Choroid plexus epithelial cell (primary cell): Measurements from ENCODE around the gene DNAJB1.
"Not testable (repeated sequence)": the region's sequence is repeated elsewhere in the genome, so short reads cannot be mapped to it uniquely, and the experiment has no call there.

Experiments used
- DNase-seq: peaks from one replicate; pipeline ENCODE4 v3.0.0-alpha.2; 2010; ENCODE audit warnings: low read depth
- H3K4me3 ChIP-seq: 2 replicates; pipeline ENCODE4 v1.5.1; 2011; ENCODE audit warnings: low read depth, mild to moderate bottlenecking, control low read depth, low read length, moderate library complexity
- TF ChIP-seq, protein P1 (sequence below): conservative IDR thresholded peaks from 2 replicates; pipeline ENCODE4 v1.5.1; 2011; ENCODE audit warnings: low read depth, mild to moderate bottlenecking, control low read depth, inconsistent platforms, low read length, moderate library complexity

Gene DNAJB1

DNA sequence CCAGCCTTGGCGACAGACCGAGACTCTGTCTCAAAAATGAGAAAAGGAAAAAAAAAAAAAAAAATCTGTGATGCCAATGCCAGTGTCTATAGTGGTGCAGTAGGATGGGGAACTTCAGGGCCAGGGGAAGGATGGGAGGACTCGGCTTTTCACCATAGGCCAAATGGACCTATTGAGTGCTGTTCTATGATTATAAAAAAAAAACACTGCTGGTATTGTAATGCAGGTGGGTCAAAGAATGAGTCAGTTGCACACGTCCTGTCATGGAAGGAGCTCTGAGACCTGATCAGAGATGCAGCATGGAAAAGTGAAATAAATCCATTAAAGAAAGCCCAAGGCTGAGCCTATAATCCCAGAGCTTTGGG, 7.0 kb downstream of the DNAJB1 start:
- TF ChIP-seq, protein P1, sequence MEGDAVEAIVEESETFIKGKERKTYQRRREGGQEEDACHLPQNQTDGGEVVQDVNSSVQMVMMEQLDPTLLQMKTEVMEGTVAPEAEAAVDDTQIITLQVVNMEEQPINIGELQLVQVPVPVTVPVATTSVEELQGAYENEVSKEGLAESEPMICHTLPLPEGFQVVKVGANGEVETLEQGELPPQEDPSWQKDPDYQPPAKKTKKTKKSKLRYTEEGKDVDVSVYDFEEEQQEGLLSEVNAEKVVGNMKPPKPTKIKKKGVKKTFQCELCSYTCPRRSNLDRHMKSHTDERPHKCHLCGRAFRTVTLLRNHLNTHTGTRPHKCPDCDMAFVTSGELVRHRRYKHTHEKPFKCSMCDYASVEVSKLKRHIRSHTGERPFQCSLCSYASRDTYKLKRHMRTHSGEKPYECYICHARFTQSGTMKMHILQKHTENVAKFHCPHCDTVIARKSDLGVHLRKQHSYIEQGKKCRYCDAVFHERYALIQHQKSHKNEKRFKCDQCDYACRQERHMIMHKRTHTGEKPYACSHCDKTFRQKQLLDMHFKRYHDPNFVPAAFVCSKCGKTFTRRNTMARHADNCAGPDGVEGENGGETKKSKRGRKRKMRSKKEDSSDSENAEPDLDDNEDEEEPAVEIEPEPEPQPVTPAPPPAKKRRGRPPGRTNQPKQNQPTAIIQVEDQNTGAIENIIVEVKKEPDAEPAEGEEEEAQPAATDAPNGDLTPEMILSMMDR: no peak
- H3K4me3 ChIP-seq: no peak overlapping the region
- DNase-seq: no peak

DNA sequence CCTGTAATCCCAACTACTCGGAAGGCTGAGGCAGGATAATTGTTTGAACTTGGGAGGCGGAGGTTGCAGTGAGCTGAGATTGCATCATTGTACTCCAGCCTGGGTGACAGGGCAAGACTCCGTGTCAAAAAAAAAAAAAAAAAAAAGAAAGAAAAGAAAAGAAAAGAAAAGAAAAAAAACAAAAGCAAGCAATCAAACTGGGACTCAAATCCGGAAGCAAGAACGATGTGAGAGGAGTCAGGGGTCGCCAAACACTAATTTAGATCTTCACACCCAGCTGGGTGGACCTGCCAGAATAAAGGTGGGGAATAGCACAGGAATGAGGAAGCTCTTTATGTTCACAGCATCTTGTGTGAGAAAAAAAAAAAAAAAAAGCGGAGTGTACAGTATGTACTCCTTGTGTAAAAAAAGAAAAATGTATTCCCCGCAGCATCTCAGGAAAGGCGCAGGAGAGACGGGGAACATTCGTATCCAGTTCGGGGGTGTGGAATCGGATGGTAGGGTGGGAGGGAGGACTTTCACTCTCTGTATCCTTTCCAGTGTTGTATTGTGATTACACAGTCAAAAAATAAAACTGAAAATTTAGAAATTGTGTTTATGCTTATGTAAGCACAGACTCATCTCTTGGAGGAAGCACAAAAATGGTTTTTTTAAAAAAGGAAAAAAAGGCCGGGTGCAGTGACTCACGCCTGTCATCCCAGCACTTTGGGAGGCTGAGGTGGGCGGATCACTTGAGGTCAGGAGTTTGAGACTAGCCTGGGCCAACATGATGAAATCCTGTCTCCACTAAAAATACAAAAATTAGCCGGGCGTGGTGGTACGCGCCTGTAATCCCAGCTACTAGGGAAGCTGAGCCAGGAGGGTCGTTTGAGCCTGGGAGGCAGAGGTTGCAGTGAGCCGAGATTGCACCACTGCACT, 7.6 kb downstream of the DNAJB1 start:
- TF ChIP-seq, protein P1: no peak
- peak; percentile 88 for DNase-seq
- H3K4me3 ChIP-seq: peak overlapping the region; percentile 17

DNA sequence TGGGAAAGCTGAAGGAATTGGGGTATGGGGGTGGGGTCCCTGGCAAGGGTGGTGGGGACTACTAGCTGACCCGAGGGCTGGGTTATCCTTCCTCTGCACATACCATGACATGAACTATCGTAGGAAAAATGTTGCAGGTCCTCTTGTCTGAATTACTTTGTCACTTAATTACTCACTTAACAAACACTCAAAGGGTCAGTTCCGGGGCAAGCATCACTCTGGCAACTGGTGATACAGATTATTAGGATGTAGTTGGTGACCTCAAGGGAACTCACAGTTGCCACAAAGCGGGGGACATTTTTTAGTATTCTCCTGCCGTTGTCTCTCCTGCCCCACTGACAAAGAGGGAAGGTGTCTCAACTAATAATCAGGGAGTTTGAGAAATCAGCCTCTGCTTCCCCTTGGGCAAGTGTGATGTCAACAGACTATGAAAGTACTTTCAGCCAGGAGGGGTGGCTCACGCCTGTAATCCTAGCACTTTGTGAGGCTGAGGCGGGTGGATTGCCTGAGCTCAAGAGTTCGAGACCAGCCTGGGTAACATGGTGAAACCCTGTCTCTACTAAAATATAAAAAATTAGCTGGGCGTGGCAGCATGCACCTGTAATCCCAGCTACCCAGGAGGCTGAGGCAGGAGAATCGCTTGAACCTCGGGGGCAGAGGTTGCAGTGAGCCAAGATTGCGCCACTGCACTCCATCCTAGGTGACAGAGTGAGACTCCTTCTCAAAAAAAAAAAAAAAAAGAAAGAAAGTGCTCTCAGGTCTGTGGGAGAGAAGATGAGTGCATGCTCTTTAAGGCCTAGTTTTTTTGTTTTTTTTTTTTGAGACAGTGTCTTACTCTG, 10.3 kb downstream of the DNAJB1 start:
- peak; percentile 63 for DNase-seq
- TF ChIP-seq, protein P1: no peak
- no peak overlapping the region for H3K4me3 ChIP-seq

DNA sequence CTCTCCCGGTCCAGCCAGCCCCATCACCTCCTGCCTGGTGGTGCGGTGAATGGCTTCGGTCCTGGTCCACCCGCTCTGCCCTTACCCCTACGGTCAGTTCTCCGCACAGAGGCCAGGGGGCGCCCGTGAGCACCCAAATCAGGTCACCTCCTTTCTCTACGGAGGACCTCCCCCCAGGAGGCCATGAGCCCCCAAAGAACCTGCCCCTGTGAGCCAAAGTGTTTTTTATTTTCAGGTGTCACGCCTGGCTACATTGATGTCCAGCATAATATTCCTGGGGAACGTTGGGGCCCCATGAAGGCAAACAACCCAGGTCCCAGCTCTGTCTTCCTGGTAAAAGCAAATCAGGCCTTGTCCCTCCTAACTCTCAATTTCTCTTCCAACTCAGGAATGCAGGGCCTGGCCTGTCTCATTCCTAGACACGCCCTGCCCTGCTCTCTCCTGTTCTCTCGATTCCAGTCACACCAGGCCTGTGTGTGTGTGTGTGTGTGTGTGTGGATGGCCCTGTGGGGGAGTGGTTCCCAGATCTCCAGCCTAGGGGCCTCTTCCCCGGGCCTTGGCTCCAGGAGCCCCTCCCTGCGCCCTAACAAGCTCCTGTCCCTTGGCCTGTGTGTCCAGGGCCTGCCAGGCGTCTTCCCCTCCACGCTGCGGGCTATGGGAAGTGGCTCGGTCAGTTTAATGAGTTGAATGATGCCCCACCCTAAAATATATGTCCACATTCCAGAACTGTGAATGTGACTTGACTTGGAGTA, 12.5 kb downstream of the DNAJB1 start:
- H3K4me3 ChIP-seq: no peak overlapping the region
- peak; percentile 76 for DNase-seq
- TF ChIP-seq, protein P1: peak; percentile 81

DNA sequence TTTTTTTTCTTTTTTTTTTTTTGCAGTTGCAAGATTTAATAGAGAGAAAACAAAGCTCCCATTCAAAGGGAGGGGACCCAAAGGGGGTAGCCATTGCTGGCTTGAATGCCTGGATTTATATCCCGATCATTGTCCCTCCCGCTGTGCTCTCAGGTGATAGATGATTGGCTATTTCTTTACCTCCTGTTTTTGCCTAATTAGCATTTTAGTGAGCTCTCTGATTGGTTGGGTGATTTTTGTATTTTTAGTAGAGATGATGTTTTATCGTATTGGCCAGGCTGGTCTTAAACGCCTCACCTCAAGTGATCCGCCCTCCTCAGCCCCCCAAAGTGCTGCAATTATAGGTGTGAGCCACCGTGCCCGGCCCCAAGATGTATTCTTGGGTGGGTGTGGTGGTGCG, 13.6 kb downstream of the DNAJB1 start:
- DNase-seq, H3K4me3 ChIP-seq: not testable (repeated sequence)

DNA sequence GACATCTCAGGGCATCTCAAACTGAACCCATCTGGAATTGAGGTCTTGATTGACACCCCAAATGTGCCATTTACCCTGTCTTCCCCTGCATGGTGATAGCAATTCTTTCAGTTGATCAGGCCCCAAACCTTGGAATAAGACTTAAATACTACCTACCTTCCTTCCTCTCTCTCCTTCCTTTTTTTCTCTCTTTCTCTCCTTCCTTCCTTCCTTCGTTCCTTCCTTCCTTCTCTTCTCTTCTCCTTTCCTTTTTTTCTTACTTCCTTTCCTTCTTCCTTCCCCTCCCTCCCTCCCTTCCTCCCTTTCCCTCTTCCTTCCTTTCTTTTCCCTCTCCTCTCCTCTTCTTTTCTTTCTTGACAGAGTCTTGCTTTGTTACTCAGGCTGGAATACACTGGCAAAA, 14.9 kb downstream of the DNAJB1 start:
- H3K4me3 ChIP-seq: no peak overlapping the region
- no peak for DNase-seq
- TF ChIP-seq, protein P1: no peak
